Stimulated activated naive CD8-positive, alpha-beta T cell treated with anti-CD3 and anti-CD28 coated beads, Interleukin-15, Interleukin-2, amounts not matched to agents 100 ng/mL and 50 ng/mL, for 24 hours (primary cell): ENCODE results near the gene EMSY.

Source experiments
- H3K27ac Mint-ChIP-seq: one replicate; pipeline ENCODE4 v1.8.0; 2021; ENCODE audit warnings: mild to moderate bottlenecking, mixed read lengths
- H3K27me3 Mint-ChIP-seq: one replicate; pipeline ENCODE4 v1.8.0; 2021; ENCODE audit warnings: mixed read lengths
- H3K36me3 Mint-ChIP-seq: one replicate; pipeline ENCODE4 v1.8.0; 2021; ENCODE audit warnings: low read depth, mixed read lengths
- H3K4me1 Mint-ChIP-seq: one replicate; pipeline ENCODE4 v1.8.0; 2021; ENCODE audit warnings: low read depth, mixed read lengths
- H3K4me3 Mint-ChIP-seq: one replicate; pipeline ENCODE4 v1.8.0; 2021; ENCODE audit warnings: mild to moderate bottlenecking, mixed read lengths
- H3K9me3 Mint-ChIP-seq: one replicate; pipeline ENCODE4 v1.8.0; 2021; ENCODE audit warnings: mixed read lengths

The EMSY gene

DNA sequence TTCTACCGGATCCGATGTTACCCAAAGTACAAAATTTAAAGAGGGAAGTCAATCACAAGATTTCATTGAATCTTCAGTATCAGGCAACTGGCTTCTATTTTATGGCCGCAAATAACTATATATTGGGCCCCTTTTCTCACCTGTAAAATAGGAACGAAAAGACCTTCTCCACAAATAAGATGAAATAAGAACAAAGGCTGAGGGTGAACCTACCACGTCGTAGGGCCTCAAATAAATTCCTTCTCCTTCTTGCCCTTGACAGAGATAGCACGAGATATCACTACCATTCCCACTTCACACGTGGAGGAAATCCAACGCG is 794 bp upstream of the EMSY start:
- Mint-ChIP-seq H3K36me3 (peaks cover 51% of the 10 kb centered on the region), H3K27ac (peak overlapping the region; percentile 100), H3K27me3 (no peaks in the 10 kb centered on the region), H3K4me3 (peak overlapping the region; percentile 96), H3K4me1 (peaks cover 36% of the 10 kb centered on the region), H3K9me3 (no peaks in the 10 kb centered on the region)

DNA sequence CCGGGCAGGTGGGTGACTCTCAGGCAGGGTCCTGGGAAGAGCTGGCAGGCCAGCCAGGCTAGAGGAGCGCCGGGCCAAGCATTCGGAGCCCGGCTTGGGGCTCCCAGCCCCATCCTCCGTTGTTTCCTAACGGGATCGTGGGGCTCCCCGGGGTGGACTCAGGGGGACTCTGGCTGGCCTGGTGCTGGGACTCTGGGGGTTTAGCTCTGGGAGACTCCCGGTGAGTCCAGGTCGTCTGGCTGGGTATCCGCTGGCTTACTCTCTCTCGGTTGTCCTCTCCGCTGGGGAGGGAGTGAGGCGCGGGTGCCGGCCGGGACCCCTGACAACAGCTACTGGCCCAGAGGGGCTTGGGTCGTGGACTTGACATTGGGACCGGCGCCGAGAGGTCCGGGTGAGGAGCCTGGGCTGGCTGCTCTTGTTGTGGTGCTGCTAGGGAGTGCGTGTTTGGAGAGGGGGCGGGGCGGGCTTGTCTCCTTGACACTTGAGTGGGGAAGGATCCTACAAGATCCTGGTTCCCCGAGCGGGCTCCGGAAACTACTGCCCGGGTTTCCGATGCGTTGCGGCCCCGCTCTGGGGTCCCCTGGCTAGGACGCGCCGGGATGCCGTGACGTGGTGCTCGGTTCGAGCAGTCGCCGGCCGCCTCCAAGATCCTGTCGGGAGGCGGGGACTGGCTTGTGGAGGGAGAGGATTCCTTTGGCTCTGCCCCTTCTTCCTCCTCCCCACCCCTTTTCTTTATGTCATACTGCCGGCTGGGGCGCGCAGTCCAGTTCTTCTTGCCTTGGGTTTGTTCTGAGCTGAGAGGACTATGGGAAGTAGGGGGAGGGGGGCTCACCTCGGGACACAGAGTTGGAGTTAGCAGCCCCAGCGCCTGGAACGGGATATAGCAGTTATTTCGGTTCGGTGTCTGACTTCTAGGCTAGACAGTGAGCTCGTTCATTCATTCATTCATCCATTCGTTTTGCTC is 585 bp downstream of the EMSY start:
- Mint-ChIP-seq H3K27me3 (no peaks in the 10 kb centered on the region), H3K4me3 (peak overlapping the region; percentile 96), H3K4me1 (peaks cover 36% of the 10 kb centered on the region), H3K9me3 (no peaks in the 10 kb centered on the region), H3K36me3 (peaks cover 60% of the 10 kb centered on the region), H3K27ac (peak overlapping the region; percentile 100)

DNA sequence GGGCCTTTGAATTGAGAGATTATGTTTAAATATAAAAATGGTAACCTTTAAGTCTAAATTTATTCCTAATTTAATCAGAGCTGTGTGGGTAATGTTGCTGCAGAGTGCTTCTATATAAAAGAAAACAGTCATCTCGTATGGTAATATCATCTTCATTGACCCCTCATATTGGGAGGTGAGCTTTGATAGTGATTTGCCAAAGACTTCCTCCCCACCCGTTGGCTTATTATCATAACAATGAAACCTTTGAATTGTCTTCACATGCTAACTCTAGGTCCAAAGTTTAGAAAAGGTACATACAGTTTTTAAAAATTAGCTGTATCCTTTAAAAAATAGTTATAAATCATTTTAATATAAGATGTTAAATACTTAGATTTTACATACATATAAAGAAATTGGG is 3.7 kb downstream of the EMSY start:
- H3K27ac Mint-ChIP-seq: no peak overlapping the region
- H3K27me3 Mint-ChIP-seq: no peaks in the 10 kb centered on the region
- peaks cover 67% of the 10 kb centered on the region for H3K36me3 Mint-ChIP-seq
- H3K4me3 Mint-ChIP-seq: no peak overlapping the region
- H3K4me1 Mint-ChIP-seq: peaks cover 21% of the 10 kb centered on the region
- H3K9me3 Mint-ChIP-seq: no peaks in the 10 kb centered on the region

DNA sequence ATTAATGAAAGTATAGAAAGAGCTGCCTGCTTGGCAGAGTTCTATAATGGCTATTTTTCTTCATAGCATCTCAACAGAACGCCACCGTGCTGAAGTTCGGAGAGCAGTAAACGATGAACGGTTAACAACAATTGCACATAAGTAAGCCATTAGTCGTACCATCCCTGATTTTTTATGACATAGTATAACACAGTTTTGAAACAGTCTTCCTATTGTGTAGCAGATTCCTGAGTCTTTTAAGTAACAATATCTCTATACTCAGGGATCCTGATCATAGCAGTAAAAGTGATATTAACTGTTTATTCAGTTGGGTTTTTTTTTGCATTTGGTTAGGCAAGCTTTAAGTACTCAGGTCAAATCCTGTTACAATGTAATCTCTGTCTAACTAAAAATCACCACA is 8.4 kb downstream of the EMSY start:
- Mint-ChIP-seq H3K27me3 (no peaks in the 10 kb centered on the region), H3K4me3 (no peak overlapping the region), H3K36me3 (peaks cover 62% of the 10 kb centered on the region)

DNA sequence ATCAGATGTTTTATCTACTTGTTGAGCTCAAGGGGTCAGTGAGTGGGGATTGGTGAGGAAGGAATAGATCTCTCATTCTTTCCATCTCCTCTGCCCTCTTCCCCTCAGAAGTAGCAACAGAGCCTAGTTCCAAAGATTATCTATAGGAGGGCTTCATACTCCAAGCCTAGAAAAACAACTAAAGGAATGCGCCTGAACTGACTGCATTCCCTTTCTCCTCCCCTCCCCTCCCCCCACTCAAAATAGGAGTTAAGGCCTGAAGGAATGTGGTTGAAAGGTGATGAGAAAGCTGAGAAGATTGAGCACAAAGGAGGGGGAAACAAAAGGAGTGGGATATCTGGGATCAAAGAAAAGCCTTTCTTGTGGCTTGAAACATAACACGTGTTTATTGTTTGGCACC is 10.5 kb downstream of the EMSY start:
- H3K36me3 Mint-ChIP-seq: peaks cover 63% of the 10 kb centered on the region
- no peaks in the 10 kb centered on the region for H3K27me3 Mint-ChIP-seq
- H3K4me1 Mint-ChIP-seq: no peaks in the 10 kb centered on the region
- H3K27ac Mint-ChIP-seq: no peak overlapping the region
- no peak overlapping the region for H3K4me3 Mint-ChIP-seq
- H3K9me3 Mint-ChIP-seq: no peaks in the 10 kb centered on the region

More for the DNA sequence above, 8.4 kb downstream of the EMSY start:
- Mint-ChIP-seq H3K27ac (no peak overlapping the region), H3K4me1 (no peaks in the 10 kb centered on the region), H3K9me3 (no peaks in the 10 kb centered on the region)

DNA sequence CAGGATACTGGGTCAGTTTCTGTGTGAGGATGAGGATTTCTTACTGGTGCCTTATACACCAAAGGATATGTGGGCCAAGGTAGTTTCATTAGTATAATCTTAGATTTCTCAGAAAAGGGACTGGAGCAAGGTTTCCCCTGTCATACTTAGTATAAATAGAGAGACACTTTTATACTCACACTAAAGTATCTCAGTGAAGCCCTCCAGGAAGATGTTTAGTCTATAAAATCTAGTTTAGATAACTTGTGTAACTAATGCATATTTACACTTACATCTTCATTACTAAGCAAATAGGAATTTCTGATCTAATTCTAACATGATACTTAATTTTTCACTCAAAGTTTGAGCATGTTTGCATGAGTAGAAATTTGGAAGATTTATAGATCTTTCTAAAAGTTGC is 11.1 kb downstream of the EMSY start:
- no peak overlapping the region for H3K27ac Mint-ChIP-seq
- no peaks in the 10 kb centered on the region for H3K4me1 Mint-ChIP-seq

DNA sequence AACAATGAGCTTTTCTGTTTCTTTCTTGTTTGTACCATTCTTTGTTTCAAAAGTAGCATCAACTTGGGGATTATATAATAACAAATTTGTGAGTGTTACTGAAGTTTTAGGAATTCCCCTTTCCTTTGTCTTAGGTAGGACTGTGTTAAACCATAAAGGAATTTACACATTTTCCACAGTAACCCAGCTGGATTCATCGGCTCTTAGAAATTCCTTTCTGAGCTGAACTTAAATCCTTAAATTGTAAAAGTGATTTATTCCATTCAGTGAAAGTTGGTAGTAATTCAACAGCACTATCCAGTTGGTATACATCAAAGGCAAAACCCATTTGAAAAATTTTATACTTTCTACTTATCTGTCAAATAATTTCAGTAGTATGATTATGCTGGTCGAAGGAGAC is 11.8 kb downstream of the EMSY start:
- no peak overlapping the region for H3K4me3 Mint-ChIP-seq
- H3K27ac Mint-ChIP-seq: no peak overlapping the region
- no peaks in the 10 kb centered on the region for H3K9me3 Mint-ChIP-seq
- H3K4me1 Mint-ChIP-seq: no peaks in the 10 kb centered on the region
- H3K27me3 Mint-ChIP-seq: no peaks in the 10 kb centered on the region
- H3K36me3 Mint-ChIP-seq: peaks cover 60% of the 10 kb centered on the region

More for the DNA sequence above, 11.1 kb downstream of the EMSY start:
- Mint-ChIP-seq H3K27me3 (no peaks in the 10 kb centered on the region), H3K9me3 (no peaks in the 10 kb centered on the region), H3K4me3 (no peak overlapping the region), H3K36me3 (peaks cover 63% of the 10 kb centered on the region)

DNA sequence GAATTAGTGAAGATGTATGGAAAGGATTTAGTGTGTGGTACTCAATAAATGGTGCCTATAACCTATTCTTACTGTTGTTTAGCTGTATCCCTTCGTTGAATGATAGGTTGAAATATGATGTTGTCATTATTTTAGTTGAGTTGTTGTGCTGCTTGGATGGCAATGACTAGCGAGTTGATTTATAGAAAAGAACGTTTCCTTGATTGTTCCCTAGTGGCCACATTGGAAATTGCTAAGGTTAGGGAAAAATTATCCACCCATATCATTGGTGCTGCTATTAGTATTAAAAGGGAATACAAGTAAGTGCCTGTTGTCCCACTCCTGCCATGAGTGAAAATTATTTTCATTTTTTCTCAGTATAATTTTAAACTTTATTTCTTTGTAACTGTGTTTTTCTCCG is 14.5 kb downstream of the EMSY start:
- no peaks in the 10 kb centered on the region for H3K4me1 Mint-ChIP-seq
- H3K27me3 Mint-ChIP-seq: no peaks in the 10 kb centered on the region
- no peak overlapping the region for H3K4me3 Mint-ChIP-seq
- H3K9me3 Mint-ChIP-seq: no peaks in the 10 kb centered on the region
- peaks cover 52% of the 10 kb centered on the region for H3K36me3 Mint-ChIP-seq
- H3K27ac Mint-ChIP-seq: no peak overlapping the region

DNA sequence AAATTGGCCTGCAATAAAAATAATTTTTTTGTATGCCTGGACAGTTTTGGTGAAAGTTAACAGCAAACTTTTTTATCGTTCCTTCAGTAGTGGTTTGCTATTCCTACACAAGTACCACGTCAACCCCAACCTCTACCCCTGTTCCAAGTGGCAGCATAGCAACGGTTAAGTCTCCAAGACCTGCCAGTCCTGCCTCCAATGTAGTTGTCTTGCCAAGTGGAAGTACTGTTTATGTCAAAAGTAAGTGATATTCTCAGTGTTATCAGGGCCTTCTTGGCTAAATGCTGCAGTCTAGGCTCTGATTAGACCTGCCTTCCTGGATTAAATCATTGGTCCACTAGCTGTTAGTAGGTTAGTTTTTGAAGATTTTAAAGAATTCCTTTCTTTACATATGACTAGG is 15.0 kb downstream of the EMSY start:
- no peak overlapping the region for H3K27ac Mint-ChIP-seq
- no peak overlapping the region for H3K4me3 Mint-ChIP-seq
- peaks cover 52% of the 10 kb centered on the region for H3K36me3 Mint-ChIP-seq
- no peaks in the 10 kb centered on the region for H3K9me3 Mint-ChIP-seq
- no peaks in the 10 kb centered on the region for H3K27me3 Mint-ChIP-seq
- no peaks in the 10 kb centered on the region for H3K4me1 Mint-ChIP-seq

DNA sequence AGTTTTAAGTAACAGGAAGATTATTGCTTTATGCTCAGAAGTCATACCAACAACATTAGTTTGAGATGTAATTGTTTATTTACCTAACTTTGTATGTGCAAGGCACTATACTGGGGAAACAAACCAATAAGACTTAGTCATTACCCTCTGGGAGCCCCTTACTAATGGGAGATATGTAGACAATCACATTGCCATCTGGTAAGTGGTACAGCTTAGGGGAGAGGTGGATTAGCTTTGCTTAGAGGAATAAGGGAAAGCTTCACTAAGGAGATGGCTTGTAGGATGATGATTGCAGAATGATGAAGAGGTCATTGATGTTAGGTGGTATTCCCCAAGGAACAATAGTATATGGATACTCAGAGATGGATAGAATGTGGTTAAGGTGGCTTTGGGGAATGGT is 17.5 kb downstream of the EMSY start:
- Mint-ChIP-seq H3K27ac (no peak overlapping the region), H3K36me3 (peaks cover 69% of the 10 kb centered on the region), H3K27me3 (no peaks in the 10 kb centered on the region), H3K4me1 (no peaks in the 10 kb centered on the region), H3K4me3 (no peak overlapping the region), H3K9me3 (no peaks in the 10 kb centered on the region)

DNA sequence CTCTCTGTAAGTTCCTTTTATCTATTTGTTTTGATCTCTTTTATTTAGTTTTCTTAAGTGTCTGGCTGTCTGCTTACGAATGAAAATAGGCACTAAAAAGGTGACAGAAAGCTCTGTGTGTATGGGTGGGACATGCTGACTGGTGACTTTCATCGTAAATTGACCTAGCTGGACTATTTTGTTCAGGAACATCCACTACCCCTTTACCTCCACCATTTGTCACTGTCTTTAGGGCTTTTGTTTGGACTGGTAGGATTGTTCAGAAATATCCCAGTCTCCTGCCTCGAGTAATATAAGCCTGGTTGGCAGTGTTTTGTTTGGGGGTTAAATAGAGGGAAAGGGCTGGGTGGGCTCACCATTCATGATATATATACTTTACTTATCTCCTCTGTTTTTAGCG is 20.9 kb downstream of the EMSY start:
- H3K27me3 Mint-ChIP-seq: no peaks in the 10 kb centered on the region
- no peaks in the 10 kb centered on the region for H3K4me1 Mint-ChIP-seq
- H3K9me3 Mint-ChIP-seq: no peaks in the 10 kb centered on the region
- H3K27ac Mint-ChIP-seq: no peak overlapping the region
- no peak overlapping the region for H3K4me3 Mint-ChIP-seq
- peaks cover 62% of the 10 kb centered on the region for H3K36me3 Mint-ChIP-seq

DNA sequence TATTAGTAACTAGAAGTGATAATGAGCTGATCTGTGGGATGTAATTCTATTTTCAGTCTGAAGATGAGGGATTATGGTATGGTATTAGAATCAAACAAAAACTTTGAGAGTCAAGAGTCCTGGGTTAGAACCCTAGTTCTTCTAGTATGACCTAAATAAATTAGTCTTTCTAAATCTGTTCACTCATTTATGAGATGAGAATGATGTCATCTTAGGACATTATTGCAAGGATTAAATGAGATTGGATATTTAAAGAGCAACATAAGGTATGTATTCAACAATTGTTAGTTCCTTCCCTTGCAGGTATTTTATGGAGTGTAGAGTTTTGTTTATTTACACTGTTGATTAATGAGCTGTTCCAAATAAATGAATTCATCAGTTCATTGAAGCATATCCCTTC is 21.8 kb downstream of the EMSY start:
- Mint-ChIP-seq H3K4me1 (no peaks in the 10 kb centered on the region), H3K9me3 (no peaks in the 10 kb centered on the region), H3K36me3 (peaks cover 65% of the 10 kb centered on the region), H3K27me3 (no peaks in the 10 kb centered on the region), H3K27ac (no peak overlapping the region), H3K4me3 (no peak overlapping the region)

DNA sequence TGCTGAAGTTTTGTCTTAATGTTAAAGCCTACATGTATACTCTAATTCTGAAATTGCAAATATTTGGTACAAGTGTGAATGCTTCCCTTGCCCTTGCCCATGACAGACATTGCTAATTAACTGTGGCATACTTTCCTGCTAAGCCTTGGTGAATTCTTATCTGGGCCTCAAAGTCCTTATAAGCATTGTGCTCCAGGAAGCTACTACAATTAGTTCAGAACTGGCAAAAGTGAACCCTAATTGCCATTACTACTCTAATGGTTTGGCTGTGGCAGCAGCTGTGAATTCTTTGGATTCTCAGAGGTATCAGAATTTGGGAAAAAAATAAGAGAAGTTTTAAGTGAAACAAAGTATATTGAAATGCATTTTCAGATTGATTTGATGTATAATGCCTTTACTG is 24.3 kb downstream of the EMSY start:
- H3K9me3 Mint-ChIP-seq: no peaks in the 10 kb centered on the region
- H3K4me1 Mint-ChIP-seq: no peaks in the 10 kb centered on the region
- H3K27ac Mint-ChIP-seq: no peak overlapping the region
- H3K36me3 Mint-ChIP-seq: peaks cover 65% of the 10 kb centered on the region
- no peaks in the 10 kb centered on the region for H3K27me3 Mint-ChIP-seq
- no peak overlapping the region for H3K4me3 Mint-ChIP-seq

DNA sequence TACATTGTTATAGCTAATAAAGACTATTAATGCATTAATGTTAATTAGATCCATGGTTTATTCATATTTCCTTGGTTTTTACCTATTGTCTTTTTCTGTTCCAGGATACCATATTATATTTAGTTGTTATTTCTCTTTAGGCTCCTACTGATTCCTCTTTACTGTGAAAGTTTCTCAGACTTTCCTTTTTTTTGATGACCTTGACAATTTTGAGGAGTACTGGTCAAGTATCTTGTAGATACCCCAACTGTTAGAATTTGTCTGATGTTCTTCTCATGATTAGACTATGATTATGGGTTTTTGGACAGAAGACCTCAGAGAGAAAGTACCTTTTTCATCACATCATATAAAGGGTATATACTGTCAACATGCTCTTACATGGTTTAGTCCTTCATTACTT is 26.6 kb downstream of the EMSY start:
- no peaks in the 10 kb centered on the region for H3K9me3 Mint-ChIP-seq
- H3K36me3 Mint-ChIP-seq: peaks cover 64% of the 10 kb centered on the region
- H3K27ac Mint-ChIP-seq: no peak overlapping the region
- H3K27me3 Mint-ChIP-seq: no peaks in the 10 kb centered on the region
- H3K4me3 Mint-ChIP-seq: no peak overlapping the region
- no peaks in the 10 kb centered on the region for H3K4me1 Mint-ChIP-seq

DNA sequence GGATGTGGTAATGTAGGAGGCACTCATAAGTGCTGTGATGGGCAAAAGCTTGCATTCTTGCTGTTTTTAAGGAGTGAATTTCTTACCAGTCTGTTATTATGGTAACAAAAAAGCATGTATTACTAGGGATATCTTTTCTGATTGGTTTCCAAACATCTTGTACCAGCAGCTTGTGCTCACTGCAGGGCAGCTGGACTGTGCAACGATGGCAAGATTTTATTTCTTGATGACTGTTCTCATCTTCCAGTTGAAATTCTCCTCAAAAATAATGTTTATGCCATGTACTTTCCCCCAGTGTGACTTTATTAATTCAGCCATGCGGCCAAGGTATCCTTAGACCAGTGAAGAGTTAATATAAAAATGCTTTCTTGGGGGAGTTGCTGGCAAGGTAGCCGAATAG is 35.4 kb downstream of the EMSY start:
- peaks cover 67% of the 10 kb centered on the region for H3K36me3 Mint-ChIP-seq
- H3K27me3 Mint-ChIP-seq: no peaks in the 10 kb centered on the region
- peaks cover 13% of the 10 kb centered on the region for H3K9me3 Mint-ChIP-seq
- no peak overlapping the region for H3K27ac Mint-ChIP-seq
- no peak overlapping the region for H3K4me3 Mint-ChIP-seq
- peaks cover 6% of the 10 kb centered on the region for H3K4me1 Mint-ChIP-seq

DNA sequence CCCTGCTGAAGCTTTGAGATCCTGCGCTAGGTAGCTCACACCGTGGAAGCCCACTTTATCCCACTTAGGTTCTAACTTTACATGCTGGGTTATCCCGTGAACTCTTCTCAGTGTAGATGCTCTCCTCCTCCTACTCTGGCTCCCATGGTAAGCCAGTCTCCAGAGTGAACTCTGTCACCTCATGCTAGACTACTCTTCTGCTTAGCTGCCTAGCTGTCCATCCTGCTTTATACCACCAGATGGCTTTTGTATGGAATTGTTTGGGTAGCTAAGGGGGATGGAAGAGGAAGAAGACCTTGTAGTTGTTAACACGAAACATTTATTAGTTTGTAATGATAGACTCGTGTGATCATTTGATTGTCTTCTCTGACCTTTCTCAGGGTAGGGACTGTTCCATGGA is 46.8 kb downstream of the EMSY start:
- Mint-ChIP-seq H3K4me1 (peaks cover 11% of the 10 kb centered on the region), H3K4me3 (no peak overlapping the region), H3K27me3 (no peaks in the 10 kb centered on the region), H3K36me3 (peaks cover 22% of the 10 kb centered on the region), H3K9me3 (no peaks in the 10 kb centered on the region), H3K27ac (no peak overlapping the region)
